GM23338 (cell line): ENCODE results near the gene MACIR. TPM values are rescaled to one million over a fixed set of nuclear protein-coding genes. Genes with fewer than 3 reads are reported as not detected.

ENCODE experiments used
- ATAC-seq: fragments of 200-7000 bp; cut with Tn5 transposase; 3 replicates; pipeline ENCODE4 v1.9.1; 2020
- DNase-seq: peaks from one replicate; pipeline ENCODE4 v3.0.0-alpha.2; 2015; ENCODE audit warnings: low spot score
- H2AFZ ChIP-seq: fragments of 200-600 bp; sonication (generic); 2 replicates; pipeline ENCODE4 v1.8.0; 2016; ENCODE audit warnings: antibody characterized with exemption, mild to moderate bottlenecking, moderate library complexity
- H3F3A ChIP-seq: fragments of 200-600 bp; sonication (generic); replicated peaks from 2 replicates; pipeline ENCODE4 v1.8.0; 2017; ENCODE audit warnings: antibody characterized with exemption, mixed run types, low read depth
- H3K27ac ChIP-seq: fragments of 200-600 bp; sonication (generic); 2 replicates; pipeline ENCODE4 v1.6.1; 2016; ENCODE audit warnings: low read depth
- H3K27me3 ChIP-seq: fragments of 200-600 bp; sonication (generic); 2 replicates; pipeline ENCODE4 v1.8.0; 2016; ENCODE audit warnings: mild to moderate bottlenecking, mixed run types, moderate library complexity; ENCODE audit not compliant: insufficient read depth
- H3K36me3 ChIP-seq: fragments of 200-600 bp; sonication (generic); 2 replicates; pipeline ENCODE4 v1.8.0; 2016; ENCODE audit warnings: mild to moderate bottlenecking; ENCODE audit not compliant: insufficient read depth
- H3K4me1 ChIP-seq: fragments of 200-600 bp; sonication (generic); 2 replicates; pipeline ENCODE4 v1.8.0; 2016; ENCODE audit warnings: mild to moderate bottlenecking, moderate library complexity; ENCODE audit not compliant: insufficient read depth
- H3K4me2 ChIP-seq: fragments of 200-600 bp; sonication (generic); 2 replicates; pipeline ENCODE4 v1.7.1; 2017; ENCODE audit warnings: mixed run types
- H3K4me3 ChIP-seq: fragments of 200-600 bp; sonication (generic); 2 replicates; pipeline ENCODE4 v1.6.1; 2016; ENCODE audit warnings: mixed run types
- H3K79me2 ChIP-seq: fragments of 200-600 bp; sonication (generic); replicated peaks from 2 replicates; pipeline ENCODE4 v1.8.0; 2017; ENCODE audit warnings: mild to moderate bottlenecking; ENCODE audit not compliant: insufficient read depth
- H3K9me2 ChIP-seq: fragments of 200-600 bp; sonication (generic); 2 replicates; pipeline ENCODE4 v1.8.0; 2017; ENCODE audit not compliant: insufficient read depth
- H4K20me1 ChIP-seq: fragments of 200-600 bp; sonication (generic); replicated peaks from 2 replicates; pipeline ENCODE4 v1.8.0; 2017; ENCODE audit warnings: mild to moderate bottlenecking; ENCODE audit not compliant: insufficient read depth
- H3K27ac Mint-ChIP-seq: 2 replicates; pipeline ENCODE4 v1.8.0; 2020; ENCODE audit warnings: inconsistent platforms, mild to moderate bottlenecking, moderate library complexity, mixed read lengths
- H3K27me3 Mint-ChIP-seq: 3 replicates; pipeline ENCODE4 v1.8.0; 2022; ENCODE audit warnings: low read depth, mild to moderate bottlenecking, moderate library complexity, mixed read lengths, inconsistent platforms; ENCODE audit not compliant: insufficient read depth, poor library complexity
- H3K36me3 Mint-ChIP-seq: 3 replicates; pipeline ENCODE4 v1.8.0; 2021; ENCODE audit warnings: low read depth, mild to moderate bottlenecking, inconsistent platforms, moderate library complexity, mixed read lengths
- H3K4me1 Mint-ChIP-seq: 3 replicates; pipeline ENCODE4 v1.8.0; 2020; ENCODE audit warnings: mild to moderate bottlenecking, inconsistent platforms, mixed read lengths
- H3K4me3 Mint-ChIP-seq: 3 replicates; pipeline ENCODE4 v1.8.0; 2021; ENCODE audit warnings: moderate library complexity, mild to moderate bottlenecking, inconsistent platforms, mixed read lengths
- H3K9me3 Mint-ChIP-seq: 3 replicates; pipeline ENCODE4 v1.8.0; 2020; ENCODE audit warnings: moderate library complexity, mild to moderate bottlenecking, inconsistent platforms, mixed read lengths
- EZH2 ChIP-seq: fragments of 200-600 bp; sonication (generic); IDR thresholded peaks from one replicate; pipeline ENCODE4 v1.8.0; 2017; ENCODE audit warnings: antibody characterized with exemption, mild to moderate bottlenecking, low read depth; ENCODE audit not compliant: unreplicated experiment
- JUNB ChIP-seq: IDR thresholded peaks from one replicate; pipeline ENCODE4 v1.6.1; 2016; ENCODE audit warnings: antibody characterized with exemption; ENCODE audit not compliant: unreplicated experiment
- NANOG ChIP-seq: IDR thresholded peaks from 2 replicates; pipeline ENCODE4 v1.6.1; 2016; ENCODE audit warnings: antibody characterized with exemption, borderline replicate concordance
- STAT1 ChIP-seq: IDR thresholded peaks from one replicate; pipeline ENCODE4 v1.6.1; 2016; ENCODE audit warnings: antibody characterized with exemption; ENCODE audit not compliant: unreplicated experiment
- ZNF331 ChIP-seq: fragments of 250-450 bp; sonication (Bioruptor Pico); IDR thresholded peaks from 2 replicates; pipeline ENCODE4 v1.5.0; 2020; ENCODE audit warnings: low read depth, mild to moderate bottlenecking, moderate library complexity
- ZNF462 ChIP-seq: fragments of 250-450 bp; sonication (Bioruptor Pico); IDR thresholded peaks from 2 replicates; pipeline ENCODE4 v1.5.0; 2020; ENCODE audit warnings: mild to moderate bottlenecking, moderate library complexity
- polyA plus RNA-seq: library from polyadenylated mRNA; unstranded; fragments of >200 nt; fragmentation: Nextera tagmentation; extraction: Ambion mirVana; gene quantifications from 2 replicates; pipeline ENCODE4 v1.2.1, GENCODE V29; 2016
- total RNA-seq: library from RNA; depleted of rRNA; stranded (reverse); fragments of >200 nt; shearing (Covaris generic); gene quantifications from 2 replicates; pipeline ENCODE4 v1.2.3, GENCODE V29; 2014
- TF ChIP-seq, protein P1 (sequence below): IDR thresholded peaks from 2 replicates; pipeline ENCODE4 v1.6.1; 2016; ENCODE audit warnings: antibody characterized with exemption

Gene MACIR
- total and polyA plus RNA-seq, 2 experiments from 2014 or later = 11.7 to 27.6 TPM

DNA sequence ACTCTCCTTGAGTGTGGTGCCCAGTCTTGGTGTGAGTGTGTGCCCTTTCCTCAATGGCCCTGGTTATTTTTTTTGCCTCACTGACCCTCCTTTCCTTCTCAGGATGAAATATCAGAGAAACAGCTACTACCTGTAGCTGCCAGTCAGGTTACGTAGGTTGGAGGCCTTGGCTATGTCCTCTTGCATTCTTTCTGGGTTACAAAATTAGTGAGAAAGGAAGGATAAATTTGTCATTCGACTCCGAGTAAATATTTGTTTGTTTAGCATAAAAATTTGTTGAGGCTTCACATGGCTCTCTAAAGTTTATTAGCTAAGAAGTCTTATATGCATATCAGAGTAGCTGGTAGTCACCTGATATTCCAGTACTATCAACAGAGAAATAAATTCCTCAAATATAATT lies 15.4 kb downstream of the MACIR start:
- H3K4me3 Mint-ChIP-seq = no peak overlapping the region
- ATAC-seq = no peak
- Histone ChIP-seq H3K4me2 (no peak overlapping the region; the same call in 1 of the 2 replicates), H3F3A (no peaks in the 10 kb centered on the region), H3K27me3 (no peaks in the 10 kb centered on the region), H3K4me1 (peaks cover 26% of the 10 kb centered on the region), H3K36me3 (no peaks in the 10 kb centered on the region), H4K20me1 (peaks cover 16% of the 10 kb centered on the region; the same call in 1 of the 2 replicates), H3K79me2 (peaks cover 77% of the 10 kb centered on the region), H3K9me2 (no peaks in the 10 kb centered on the region), H3K27ac (no peak overlapping the region), H3K4me3 (no peak overlapping the region), H2AFZ (no peak overlapping the region)
- peaks cover 27% of the 10 kb centered on the region for H3K4me1 Mint-ChIP-seq
- TF ChIP-seq EZH2 = no peak
- no peak for TF ChIP-seq ZNF331 (CRISPR knock-in tag)
- TF ChIP-seq ZNF462 (CRISPR knock-in tag) = no peak
- TF ChIP-seq NANOG = no peak
- TF ChIP-seq STAT1 = no peak
- no peak for TF ChIP-seq JUNB
- H3K9me3 Mint-ChIP-seq = no peaks in the 10 kb centered on the region
- H3K27ac Mint-ChIP-seq = peak overlapping the region; percentile 23; the same call in 1 of the 2 replicates
- peaks cover 2% of the 10 kb centered on the region for H3K27me3 Mint-ChIP-seq
- H3K36me3 Mint-ChIP-seq = peaks cover 11% of the 10 kb centered on the region; the same call in 2 of the 3 replicates
- peak; percentile 9 for DNase-seq

DNA sequence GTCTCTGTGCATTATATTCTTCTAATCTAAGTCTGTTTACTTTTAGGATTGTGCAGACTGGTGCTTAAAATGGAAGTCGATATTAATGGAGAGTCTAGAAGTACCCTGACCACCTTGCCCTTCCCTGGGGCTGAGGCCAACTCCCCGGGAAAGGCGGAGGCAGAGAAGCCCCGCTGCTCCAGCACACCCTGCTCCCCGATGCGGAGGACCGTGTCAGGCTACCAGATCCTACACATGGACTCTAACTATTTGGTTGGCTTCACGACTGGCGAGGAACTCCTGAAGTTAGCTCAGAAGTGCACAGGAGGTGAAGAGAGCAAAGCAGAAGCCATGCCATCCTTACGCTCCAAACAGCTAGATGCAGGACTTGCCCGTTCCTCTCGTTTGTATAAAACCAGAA lies 17.3 kb downstream of the MACIR start:
- Histone ChIP-seq H3K4me1 (peaks cover 26% of the 10 kb centered on the region), H3K4me3 (no peak overlapping the region), H3K27me3 (no peaks in the 10 kb centered on the region), H3F3A (no peaks in the 10 kb centered on the region), H2AFZ (no peak overlapping the region), H4K20me1 (0 out of 2 replicates have a peak, but pooled peaks cover 7% of the 10 kb centered on the region), H3K27ac (no peak overlapping the region), H3K9me2 (no peaks in the 10 kb centered on the region), H3K79me2 (peaks cover 58% of the 10 kb centered on the region), H3K36me3 (no peaks in the 10 kb centered on the region), H3K4me2 (no peak overlapping the region)
- Mint-ChIP-seq H3K4me1 (peaks cover 25% of the 10 kb centered on the region), H3K9me3 (no peaks in the 10 kb centered on the region), H3K27ac (no peak overlapping the region), H3K27me3 (peaks cover 2% of the 10 kb centered on the region), H3K4me3 (no peak overlapping the region), H3K36me3 (peaks cover 15% of the 10 kb centered on the region; the same call in 2 of the 3 replicates)
- ATAC-seq (no peak), DNase-seq (no peak)
- TF ChIP-seq, protein P1, sequence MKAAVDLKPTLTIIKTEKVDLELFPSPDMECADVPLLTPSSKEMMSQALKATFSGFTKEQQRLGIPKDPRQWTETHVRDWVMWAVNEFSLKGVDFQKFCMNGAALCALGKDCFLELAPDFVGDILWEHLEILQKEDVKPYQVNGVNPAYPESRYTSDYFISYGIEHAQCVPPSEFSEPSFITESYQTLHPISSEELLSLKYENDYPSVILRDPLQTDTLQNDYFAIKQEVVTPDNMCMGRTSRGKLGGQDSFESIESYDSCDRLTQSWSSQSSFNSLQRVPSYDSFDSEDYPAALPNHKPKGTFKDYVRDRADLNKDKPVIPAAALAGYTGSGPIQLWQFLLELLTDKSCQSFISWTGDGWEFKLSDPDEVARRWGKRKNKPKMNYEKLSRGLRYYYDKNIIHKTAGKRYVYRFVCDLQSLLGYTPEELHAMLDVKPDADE = no peak
- TF ChIP-seq JUNB (no peak), EZH2 (no peak)
